Measurements from ENCODE around the gene DACH1.

DNA sequence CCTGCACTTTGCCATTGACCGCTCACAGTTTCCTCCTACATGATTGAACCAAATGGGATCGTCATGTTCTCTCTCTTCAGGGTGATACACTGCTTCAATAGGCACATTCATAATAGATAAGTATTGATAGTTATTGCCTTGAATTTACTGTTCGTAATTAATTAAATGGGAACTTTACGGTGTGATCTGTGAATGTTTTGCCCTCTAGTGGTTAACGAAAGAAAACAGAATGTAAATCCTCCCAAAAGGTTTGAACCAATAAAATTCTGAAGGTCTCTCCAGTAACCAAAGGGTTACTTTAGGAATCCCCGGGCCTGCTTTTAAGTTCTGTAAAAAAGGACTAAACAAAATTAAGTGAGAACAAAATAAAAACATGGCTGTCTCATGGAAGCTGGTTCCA is 389.3 kb downstream of the DACH1 start:
- TF ChIP-seq, protein P1, sequence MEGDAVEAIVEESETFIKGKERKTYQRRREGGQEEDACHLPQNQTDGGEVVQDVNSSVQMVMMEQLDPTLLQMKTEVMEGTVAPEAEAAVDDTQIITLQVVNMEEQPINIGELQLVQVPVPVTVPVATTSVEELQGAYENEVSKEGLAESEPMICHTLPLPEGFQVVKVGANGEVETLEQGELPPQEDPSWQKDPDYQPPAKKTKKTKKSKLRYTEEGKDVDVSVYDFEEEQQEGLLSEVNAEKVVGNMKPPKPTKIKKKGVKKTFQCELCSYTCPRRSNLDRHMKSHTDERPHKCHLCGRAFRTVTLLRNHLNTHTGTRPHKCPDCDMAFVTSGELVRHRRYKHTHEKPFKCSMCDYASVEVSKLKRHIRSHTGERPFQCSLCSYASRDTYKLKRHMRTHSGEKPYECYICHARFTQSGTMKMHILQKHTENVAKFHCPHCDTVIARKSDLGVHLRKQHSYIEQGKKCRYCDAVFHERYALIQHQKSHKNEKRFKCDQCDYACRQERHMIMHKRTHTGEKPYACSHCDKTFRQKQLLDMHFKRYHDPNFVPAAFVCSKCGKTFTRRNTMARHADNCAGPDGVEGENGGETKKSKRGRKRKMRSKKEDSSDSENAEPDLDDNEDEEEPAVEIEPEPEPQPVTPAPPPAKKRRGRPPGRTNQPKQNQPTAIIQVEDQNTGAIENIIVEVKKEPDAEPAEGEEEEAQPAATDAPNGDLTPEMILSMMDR (IDR thresholded peaks at IDR 0.05 in 4 of 5, conservative IDR thresholded peaks at IDR 0.05 in 1 of 5) = no peak
- TF ChIP-seq POLR2A (IDR thresholded peaks at IDR 0.05) = no peak
